D721Med (cell line): ENCODE results near the gene MAN1A1.
"Not testable (repeated sequence)": the region's sequence is repeated elsewhere in the genome, so short reads cannot be mapped to it uniquely, and the experiment has no call there.

Experiments
- DNase-seq: peaks from one replicate; pipeline ENCODE4 v3.0.0; 2011; ENCODE audit warnings: low spot score; ENCODE audit not compliant: insufficient read length
- FAIRE-seq: peaks from 2 replicates; lab custom pipeline; 2011; peaks lifted over from hg19 to GRCh38; lab: Jason Lieb, UNC
- TF ChIP-seq, protein P1 (sequence below): IDR thresholded peaks from 2 replicates; pipeline ENCODE4 v1.5.1; 2012; ENCODE audit warnings: mild to moderate bottlenecking, control low read depth; ENCODE audit not compliant: insufficient read depth; ENCODE audit errors: missing control alignments

MAN1A1 gene

DNA sequence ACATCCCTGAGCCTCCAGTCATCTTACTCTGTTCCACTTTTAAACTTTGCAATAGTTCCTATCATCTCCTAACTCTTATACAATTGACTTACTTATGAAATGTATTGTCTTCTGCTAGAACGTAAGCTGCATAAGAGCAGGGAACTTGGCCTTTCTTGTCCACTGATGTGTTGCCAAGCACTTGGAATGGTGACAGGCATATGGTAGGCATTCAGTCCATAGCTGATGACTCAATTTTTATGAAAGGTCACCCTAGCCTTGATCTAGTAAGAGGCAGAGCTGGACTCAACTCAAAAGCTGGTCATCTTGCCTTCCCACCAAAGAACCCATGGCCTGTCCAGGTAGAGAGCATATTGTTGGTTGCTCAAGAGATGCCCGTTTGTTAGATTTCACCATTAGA lies 188.7 kb downstream of the MAN1A1 start:
- no peak for DNase-seq
- TF ChIP-seq, protein P1, sequence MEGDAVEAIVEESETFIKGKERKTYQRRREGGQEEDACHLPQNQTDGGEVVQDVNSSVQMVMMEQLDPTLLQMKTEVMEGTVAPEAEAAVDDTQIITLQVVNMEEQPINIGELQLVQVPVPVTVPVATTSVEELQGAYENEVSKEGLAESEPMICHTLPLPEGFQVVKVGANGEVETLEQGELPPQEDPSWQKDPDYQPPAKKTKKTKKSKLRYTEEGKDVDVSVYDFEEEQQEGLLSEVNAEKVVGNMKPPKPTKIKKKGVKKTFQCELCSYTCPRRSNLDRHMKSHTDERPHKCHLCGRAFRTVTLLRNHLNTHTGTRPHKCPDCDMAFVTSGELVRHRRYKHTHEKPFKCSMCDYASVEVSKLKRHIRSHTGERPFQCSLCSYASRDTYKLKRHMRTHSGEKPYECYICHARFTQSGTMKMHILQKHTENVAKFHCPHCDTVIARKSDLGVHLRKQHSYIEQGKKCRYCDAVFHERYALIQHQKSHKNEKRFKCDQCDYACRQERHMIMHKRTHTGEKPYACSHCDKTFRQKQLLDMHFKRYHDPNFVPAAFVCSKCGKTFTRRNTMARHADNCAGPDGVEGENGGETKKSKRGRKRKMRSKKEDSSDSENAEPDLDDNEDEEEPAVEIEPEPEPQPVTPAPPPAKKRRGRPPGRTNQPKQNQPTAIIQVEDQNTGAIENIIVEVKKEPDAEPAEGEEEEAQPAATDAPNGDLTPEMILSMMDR = no peak
- FAIRE-seq = no peak

DNA sequence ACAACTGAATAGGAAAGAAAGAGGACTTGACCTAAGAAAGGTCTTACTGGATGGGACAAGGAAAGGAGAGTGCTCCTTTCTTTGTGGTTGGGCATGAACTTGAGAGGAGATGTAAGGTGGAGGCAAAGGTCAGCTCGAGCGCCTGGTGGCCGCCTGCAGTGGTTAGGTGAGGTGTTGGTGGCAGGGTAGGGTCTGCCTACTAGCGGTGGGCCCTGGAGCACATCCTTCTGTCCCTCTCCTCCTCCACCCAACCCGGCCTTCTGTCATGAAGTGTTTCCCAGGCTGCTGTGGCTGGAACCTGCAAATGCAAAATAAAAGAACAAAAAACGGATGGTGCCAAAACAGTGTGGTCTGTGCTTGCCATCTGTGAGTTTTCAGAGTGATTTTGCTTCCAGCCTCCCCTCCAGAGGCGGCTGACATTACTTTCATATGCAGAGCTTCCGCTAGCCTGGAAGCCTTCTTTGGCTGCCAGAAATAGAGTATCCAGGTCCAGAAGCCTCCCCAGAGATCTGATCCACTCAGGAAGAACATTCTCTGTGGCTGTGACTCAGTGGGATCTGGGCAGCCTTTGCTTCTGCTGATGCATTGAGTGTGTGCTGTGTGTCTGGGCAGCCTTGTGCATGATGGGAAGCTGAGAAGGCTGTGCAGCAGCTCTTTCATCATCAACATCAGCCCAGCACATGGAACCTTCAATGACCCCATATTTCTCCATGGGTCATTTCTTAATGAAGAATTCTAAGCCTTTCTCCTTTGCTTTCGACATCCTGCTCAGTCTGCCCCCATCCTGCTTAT lies 191.3 kb downstream of the MAN1A1 start:
- TF ChIP-seq, protein P1 = no peak
- FAIRE-seq (no peak), DNase-seq (no peak)

DNA sequence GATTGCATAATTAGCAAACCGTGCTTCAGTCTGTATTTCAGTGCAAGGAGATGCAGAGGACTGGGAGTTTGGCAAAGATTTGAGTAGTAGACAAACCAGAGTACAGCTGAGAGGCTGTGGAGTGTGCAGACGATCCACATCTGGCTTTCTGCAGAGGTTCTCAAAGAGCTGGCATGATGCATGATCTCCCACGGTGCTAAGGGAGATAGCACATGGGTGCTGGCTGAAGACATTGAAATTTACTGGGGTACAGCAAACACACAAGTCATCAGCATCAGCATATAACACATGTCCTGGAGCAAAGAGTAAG lies 192.1 kb downstream of the MAN1A1 start:
- TF ChIP-seq, protein P1 = no peak
- DNase-seq (no peak), FAIRE-seq (no peak)

- FAIRE-seq = no peak
- DNase-seq = no peak
- TF ChIP-seq, protein P1 = no peak
These were observed 192.6 kb downstream of the MAN1A1 start for GRCh38 chr6:119156757-119157505.

GRCh38 chr6:119156082-119156481 lies 193.5 kb downstream of the MAN1A1 start:
- FAIRE-seq, DNase-seq: not testable (repeated sequence)

GRCh38 chr6:119152187-119152586 lies 197.4 kb downstream of the MAN1A1 start:
- TF ChIP-seq, protein P1 = no peak
- DNase-seq (no peak), FAIRE-seq (no peak)

- TF ChIP-seq, protein P1 = no peak
- FAIRE-seq (no peak), DNase-seq (no peak)
These were observed 200.6 kb downstream of the MAN1A1 start for GRCh38 chr6:119148825-119149525.
